ENCODE data around the gene AQR.
"Not testable (repeated sequence)": the region's sequence is repeated elsewhere in the genome, so short reads cannot be mapped to it uniquely, and the experiment has no call there.

Gene AQR

GRCh38 chr15:34951993-34952392 is 17.5 kb downstream of the AQR start:
- no peak for DNase-seq

- no peak for DNase-seq
These were observed 24.6 kb downstream of the AQR start for GRCh38 chr15:34944936-34945335.

GRCh38 chr15:34943711-34944110 is 25.8 kb downstream of the AQR start:
- DNase-seq = no peak

DNA sequence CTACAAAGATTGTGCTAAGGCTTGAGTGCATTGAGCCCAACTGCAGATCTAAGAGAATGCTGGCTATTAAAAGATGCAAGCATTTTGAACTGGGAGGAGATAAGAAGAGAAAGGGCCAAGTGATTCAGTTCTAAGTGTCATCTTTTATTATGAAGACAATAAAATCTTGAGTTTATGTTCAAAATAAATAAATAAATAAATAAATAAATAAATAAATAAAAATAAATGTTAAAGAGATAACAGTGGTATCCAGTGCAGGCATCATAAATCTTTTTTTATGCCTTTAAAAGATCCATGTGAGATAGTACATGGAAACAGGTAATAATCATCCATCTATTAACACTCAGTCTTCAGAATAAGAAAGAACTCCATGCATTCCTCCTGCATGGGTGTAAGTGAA is 26.3 kb downstream of the AQR start:
- DNase-seq = not testable (repeated sequence)

GRCh38 chr15:34942363-34942762 is 27.2 kb downstream of the AQR start:
- DNase-seq = no peak

- DNase-seq = no peak
These were observed 27.7 kb downstream of the AQR start for GRCh38 chr15:34941831-34942230.

GRCh38 chr15:34941185-34941698 is 28.3 kb downstream of the AQR start:
- no peak for DNase-seq

DNA sequence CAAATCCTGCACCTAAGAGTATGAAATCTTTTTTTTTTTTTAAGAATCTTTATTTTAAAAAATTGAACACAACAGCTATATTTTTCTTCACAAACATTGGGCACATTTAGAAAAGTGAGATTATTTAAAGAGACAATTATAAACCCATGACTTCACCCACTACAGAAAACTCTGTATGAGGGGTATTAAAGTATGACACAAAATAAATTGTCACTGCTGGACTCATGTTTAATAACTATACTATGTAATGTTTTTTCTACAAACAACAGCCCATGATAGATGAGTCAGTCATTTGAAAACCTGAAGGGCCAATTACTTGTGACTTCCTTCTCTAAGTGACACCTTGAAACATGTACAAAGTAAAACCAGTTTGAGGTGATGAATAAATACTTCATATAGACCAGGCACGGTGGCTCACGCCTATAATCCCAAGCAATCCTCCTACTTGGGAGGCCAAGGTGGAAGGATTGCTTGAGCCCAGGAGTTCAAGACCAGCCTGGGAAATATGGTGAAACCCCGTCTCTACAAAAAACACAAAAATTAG is 36.0 kb downstream of the AQR start:
- DNase-seq = no peak

- DNase-seq = not testable (repeated sequence)
These were observed 41.2 kb downstream of the AQR start for GRCh38 chr15:34928349-34928748.

- peak; percentile 14 for DNase-seq
These were observed 41.8 kb downstream of the AQR start for GRCh38 chr15:34927726-34928125.

DNA sequence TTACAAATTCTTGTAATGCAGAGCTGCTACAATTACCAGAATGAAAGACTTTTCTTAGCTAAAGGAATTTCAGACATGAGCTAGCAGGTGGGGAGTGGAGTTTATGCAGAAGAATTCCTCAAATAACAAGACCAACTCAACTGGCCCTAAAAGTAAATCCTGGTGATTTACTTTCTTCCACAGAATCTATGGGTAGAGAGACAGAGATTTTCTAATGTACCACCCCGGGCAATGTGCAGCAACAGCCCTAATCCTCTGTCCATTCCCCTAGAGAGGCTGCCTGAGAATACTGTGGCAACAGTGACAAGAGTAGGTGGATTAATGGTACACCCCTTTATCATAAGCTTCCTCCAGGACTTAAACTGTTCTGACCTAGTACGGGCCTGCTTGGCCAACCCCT is 55.2 kb downstream of the AQR start:
- no peak for DNase-seq

DNA sequence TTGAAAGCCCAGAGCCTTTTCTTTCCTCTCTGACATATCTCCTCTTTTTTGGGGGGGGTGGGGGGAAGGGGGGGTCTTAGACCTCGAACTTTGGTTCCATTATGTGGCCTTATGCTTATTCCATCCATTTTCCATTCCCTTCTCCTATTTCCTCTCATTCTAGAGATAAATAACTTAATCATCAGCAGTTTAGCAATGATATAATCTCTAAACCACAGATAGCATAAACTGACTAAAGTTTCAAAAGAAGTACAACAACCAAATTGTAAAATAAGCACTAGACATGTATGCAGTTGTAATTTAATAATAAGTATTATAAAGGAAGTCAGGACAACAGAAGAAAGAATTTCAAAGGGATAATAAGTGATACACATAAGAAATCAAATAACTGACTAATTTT is 64.5 kb downstream of the AQR start:
- DNase-seq = no peak

DNA sequence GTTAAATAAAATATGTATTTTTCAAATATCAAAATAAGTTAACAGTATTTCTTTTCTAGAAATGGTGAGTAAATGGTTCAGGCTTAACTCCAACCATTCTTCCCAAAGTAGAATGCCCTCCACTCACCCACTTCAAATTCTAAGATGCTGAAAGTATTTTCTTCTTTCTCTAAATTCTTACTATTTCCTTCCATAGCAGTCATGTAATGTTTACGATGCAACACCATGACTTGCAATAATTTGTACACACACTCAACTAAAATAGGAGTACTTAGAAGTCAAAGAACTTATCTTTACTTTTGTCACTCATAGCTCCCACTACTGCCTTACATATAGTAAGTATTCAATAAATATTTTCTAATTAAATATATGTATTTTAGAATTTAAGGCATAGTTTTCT is 65.0 kb downstream of the AQR start:
- no peak for DNase-seq

DNA sequence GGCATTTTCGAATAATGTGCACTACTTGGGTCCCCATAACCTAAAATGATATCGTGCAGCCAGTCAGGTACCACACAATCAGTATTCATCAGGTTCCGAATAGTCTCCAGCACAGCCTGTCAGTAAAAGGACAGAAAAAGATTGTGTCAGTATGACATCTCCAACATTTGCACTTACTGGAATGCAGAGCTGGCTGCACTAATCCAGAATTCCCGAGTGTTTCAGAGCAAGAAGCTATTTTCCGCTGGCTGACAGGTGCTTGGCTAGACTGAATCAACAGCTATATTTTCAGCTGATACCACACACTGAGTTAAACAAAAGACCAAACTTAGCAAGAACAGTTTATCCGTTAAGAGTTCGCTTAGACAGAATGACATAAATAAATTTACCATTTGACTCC is 68.8 kb downstream of the AQR start:
- no peak for DNase-seq

- no peak for DNase-seq
These were observed 73.4 kb downstream of the AQR start for GRCh38 chr15:34896183-34896582.

DNA sequence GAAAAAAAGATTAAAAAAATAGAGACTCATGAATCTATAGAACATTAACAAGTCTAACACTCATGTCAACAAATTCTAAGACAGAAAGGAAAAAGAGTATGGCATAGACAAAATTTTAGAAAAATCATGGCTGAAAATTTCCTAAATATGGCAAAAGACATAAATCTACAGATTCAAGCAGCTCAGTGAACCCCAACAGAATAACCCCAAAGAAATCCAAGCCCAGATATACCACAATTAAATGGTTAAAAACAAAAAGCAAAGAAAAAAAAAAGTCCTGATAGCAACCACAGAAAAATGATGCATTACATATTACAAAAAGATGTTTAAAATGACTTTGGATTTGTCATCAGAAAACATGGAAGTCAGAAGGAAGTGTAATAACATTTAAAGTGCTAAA is 75.6 kb downstream of the AQR start:
- no peak for DNase-seq

DNA sequence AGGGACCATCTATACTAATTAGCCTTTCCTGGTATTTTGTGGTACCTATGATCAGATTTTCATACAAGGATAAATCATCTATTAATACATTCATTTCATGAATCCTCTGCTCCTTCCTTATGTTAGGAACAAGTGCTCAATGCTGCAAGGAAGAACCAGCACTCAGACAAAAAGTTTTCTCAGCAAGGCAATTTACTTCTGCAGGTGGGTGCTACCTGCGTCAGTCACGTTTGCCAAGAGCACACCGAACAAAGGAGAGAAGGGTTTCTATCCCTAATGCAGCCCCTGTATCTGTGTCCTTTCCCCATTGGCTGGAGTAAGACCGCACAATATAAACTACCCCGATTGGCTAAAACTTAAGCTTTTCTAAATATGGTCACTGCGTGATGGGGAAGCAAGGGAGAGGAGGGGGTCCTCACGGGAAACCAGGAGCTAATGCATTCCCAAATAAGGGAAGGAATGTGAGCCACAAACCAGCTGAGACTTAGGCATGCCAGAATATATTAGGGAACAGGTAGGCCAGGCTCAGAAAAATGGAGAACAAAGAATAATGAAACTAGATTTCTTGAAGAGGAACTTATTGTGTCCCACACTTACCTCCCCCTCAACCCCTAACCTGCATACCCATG is 76.5 kb downstream of the AQR start:
- no peak for DNase-seq

DNA sequence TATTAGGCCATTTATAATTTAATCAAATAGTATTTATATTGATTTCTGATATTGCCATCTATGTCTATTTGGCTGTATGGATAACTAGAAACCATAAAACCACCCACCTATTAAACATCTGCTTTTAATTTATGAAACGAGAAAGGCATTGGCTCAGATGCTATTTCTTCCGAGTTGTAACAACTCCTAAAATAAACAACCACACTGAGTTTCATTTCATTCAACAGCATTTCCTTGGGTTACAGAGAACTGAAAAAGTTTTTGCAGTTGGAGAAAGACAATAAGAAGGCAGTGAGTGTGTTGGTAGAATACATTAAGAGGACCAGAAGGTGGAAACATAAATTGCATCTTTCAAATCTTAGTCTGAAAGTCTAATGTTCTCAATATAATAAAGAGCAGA is 79.1 kb downstream of the AQR start:
- DNase-seq = no peak

GRCh38 chr15:34889476-34889875 is 80.1 kb downstream of the AQR start:
- DNase-seq = no peak

DNA sequence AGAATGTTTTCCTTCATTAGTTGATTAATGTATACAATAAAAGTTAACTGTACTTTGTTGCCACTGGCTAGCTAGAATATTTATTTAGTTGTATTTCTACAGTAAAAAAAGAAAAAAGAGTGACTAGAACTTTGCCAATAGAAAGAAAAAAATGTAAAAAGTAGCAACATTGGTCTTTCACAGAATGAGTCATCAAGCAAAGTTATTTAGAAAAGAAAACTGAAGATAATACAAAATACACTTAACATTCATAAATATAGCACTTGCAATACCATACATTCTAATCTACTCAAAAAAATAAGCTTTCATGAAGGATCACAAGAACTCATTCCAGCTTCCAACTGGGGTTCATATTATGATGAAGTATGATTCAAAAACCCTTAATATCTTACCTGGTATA is 83.4 kb downstream of the AQR start:
- no peak for DNase-seq

DNA sequence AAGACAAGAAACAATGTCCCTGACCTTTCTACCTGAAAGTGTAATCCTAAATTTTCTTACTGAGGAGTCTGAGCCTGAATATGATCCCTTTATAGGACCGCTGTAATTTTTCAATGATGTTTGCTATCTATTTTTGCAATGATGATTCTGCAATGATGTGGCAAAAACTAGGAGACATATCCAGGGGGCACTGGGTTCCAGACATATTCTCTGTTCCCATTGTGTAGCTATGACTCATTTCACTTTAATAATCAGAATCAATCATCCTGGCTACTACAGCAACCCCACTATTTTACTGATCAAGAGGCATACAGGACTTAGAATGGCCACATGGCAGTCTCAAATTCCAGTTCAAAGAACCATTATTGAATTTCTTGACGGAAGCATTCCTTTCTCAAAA is 85.9 kb downstream of the AQR start:
- DNase-seq = no peak

- DNase-seq = no peak
These were observed 86.5 kb downstream of the AQR start for GRCh38 chr15:34883042-34883441.

DNA sequence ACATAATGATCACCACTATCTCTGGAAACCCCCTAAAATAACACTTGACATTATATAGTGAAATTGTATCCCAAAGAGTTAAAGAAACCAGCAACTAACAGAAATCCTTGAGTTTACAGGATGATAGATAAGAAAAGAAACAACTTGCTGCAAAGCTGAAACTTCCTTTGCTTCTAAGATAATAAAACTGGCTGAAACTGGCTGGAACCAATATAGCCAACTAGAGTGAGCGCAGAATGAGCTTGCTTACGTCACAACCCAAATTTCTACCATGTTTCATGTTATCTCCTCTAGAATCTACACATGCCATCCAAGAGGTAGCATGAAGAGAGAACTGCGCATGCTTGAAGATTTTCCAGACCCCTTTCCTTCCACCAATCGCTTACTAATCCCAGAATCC is 90.4 kb downstream of the AQR start:
- no peak for DNase-seq

- DNase-seq = no peak
These were observed 92.9 kb downstream of the AQR start for GRCh38 chr15:34876640-34877039.

DNA sequence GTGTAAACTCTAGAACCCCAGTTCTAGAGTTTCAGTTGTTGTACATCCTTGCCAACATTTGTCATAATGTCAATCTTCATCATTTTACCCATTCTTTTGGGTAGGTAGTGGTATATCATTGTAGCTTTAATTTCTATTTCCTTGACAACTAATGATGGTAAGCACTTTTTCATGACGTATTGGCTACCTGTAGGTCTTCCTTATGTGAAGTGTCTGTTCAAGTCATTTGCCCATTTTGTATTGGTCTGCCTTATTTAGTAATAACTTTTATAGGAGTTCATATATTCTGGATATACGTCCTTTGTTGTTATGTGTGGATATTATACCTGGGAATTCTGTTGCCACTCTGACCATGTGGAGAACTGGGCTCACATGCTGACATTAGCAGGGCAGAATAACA is 100.4 kb downstream of the AQR start:
- DNase-seq = no peak
